HUES64 (cell line): ENCODE results near the gene KRT86.
"Not testable (repeated sequence)": the region's sequence is repeated elsewhere in the genome, so short reads cannot be mapped to it uniquely, and the experiment has no call there.

Experiments used
- H3K27ac ChIP-seq: 2 replicates; pipeline ENCODE4 v1.7.0; 2013; ENCODE audit warnings: low read depth, low read length, inconsistent platforms
- H3K27me3 ChIP-seq: 2 replicates; pipeline ENCODE4 v1.6.1; 2013; ENCODE audit warnings: mild to moderate bottlenecking, low read length; ENCODE audit not compliant: insufficient read depth
- H3K36me3 ChIP-seq: 2 replicates; pipeline ENCODE4 v1.6.1; 2013; ENCODE audit warnings: mild to moderate bottlenecking, low read length; ENCODE audit not compliant: insufficient read depth
- H3K4me1 ChIP-seq: 2 replicates; pipeline ENCODE4 v1.6.1; 2013; ENCODE audit warnings: mild to moderate bottlenecking, low read length, moderate library complexity; ENCODE audit not compliant: insufficient read depth
- H3K4me3 ChIP-seq: 2 replicates; pipeline ENCODE4 v1.5.1; 2013; ENCODE audit warnings: mild to moderate bottlenecking, low read length, moderate library complexity
- H3K9ac ChIP-seq: 2 replicates; pipeline ENCODE4 v1.6.1; 2013; ENCODE audit warnings: mild to moderate bottlenecking, low read depth, low read length
- H3K9me3 ChIP-seq: 2 replicates; pipeline ENCODE4 v1.6.1; 2013; ENCODE audit warnings: low read depth, low read length; ENCODE audit not compliant: insufficient read depth
- whole genome bisulfite sequencing: fragments of 150-250, 120-280 bp; methylation state at CpG from one replicate; pipeline ENCODE4 v1.1.7; 2013; ENCODE audit warnings: missing lambda C conversion rate; 5-methylcytosine and 5-hydroxymethylcytosine counted together

Gene KRT86

GRCh38 chr12:52287816-52288805 lies 13.7 kb downstream of the KRT86 start:
- WGBS = 81% methylated on average over 13 of the region's 17 CpGs
- H3K4me3 ChIP-seq, H3K9ac ChIP-seq, H3K9me3 ChIP-seq, H3K27me3 ChIP-seq, H3K4me1 ChIP-seq, H3K27ac ChIP-seq, H3K36me3 ChIP-seq: not testable (repeated sequence)

- H3K9ac ChIP-seq, H3K36me3 ChIP-seq, H3K27ac ChIP-seq, H3K4me3 ChIP-seq, H3K4me1 ChIP-seq, H3K9me3 ChIP-seq, H3K27me3 ChIP-seq: not testable (repeated sequence)
- WGBS = no CpG with 5 or more reads among the region's 5 CpGs
These were observed 16.2 kb downstream of the KRT86 start for GRCh38 chr12:52290483-52291134.

- 79% methylated on average over 23 of the region's 32 CpGs for WGBS
- peaks cover 3% of the 10 kb centered on the region; the same call in 1 of the 2 replicates for H3K27me3 ChIP-seq
- H3K4me1 ChIP-seq = no peaks in the 10 kb centered on the region
- H3K36me3 ChIP-seq = no peaks in the 10 kb centered on the region
- no peak within 1 kb of the TSS for H3K27ac ChIP-seq
- no peak within 1 kb of the TSS for H3K4me3 ChIP-seq
- no peak within 1 kb of the TSS for H3K9ac ChIP-seq
- H3K9me3 ChIP-seq = no peaks in the 10 kb centered on the region
These were observed 17.0 kb downstream of the KRT86 start, which contains the start of gene KRT81 for GRCh38 chr12:52291267-52291935. TSS of gene KRT81 (minus strand) at chr12:52291534. CDS start at chr12:52291465, 69 bp downstream.

- Histone ChIP-seq H3K4me1 (no peaks in the 10 kb centered on the region), H3K27ac (no peak overlapping the region), H3K27me3 (peaks cover 17% of the 10 kb centered on the region; the same call in 1 of the 2 replicates), H3K36me3 (no peaks in the 10 kb centered on the region), H3K4me3 (no peak overlapping the region), H3K9me3 (no peaks in the 10 kb centered on the region), H3K9ac (no peak overlapping the region)
- WGBS = 80% methylated on average over 1 of the region's 1 CpG
These were observed 19.5 kb downstream of the KRT86 start for GRCh38 chr12:52293926-52294325.

GRCh38 chr12:52294803-52295202 lies 20.4 kb downstream of the KRT86 start:
- H3K36me3 ChIP-seq = no peaks in the 10 kb centered on the region
- no peaks in the 10 kb centered on the region for H3K9me3 ChIP-seq
- no peak overlapping the region for H3K4me3 ChIP-seq
- H3K27ac ChIP-seq = no peak overlapping the region
- 57% methylated on average over 1 of the region's 1 CpG for WGBS
- no peaks in the 10 kb centered on the region for H3K4me1 ChIP-seq
- no peak overlapping the region for H3K9ac ChIP-seq
- peaks cover 20% of the 10 kb centered on the region; the same call in 1 of the 2 replicates for H3K27me3 ChIP-seq

GRCh38 chr12:52295663-52296062 lies 21.2 kb downstream of the KRT86 start:
- WGBS = 85% methylated on average over 1 of the region's 1 CpG
- Histone ChIP-seq H3K27me3 (peaks cover 21% of the 10 kb centered on the region; the same call in 1 of the 2 replicates), H3K36me3 (no peaks in the 10 kb centered on the region), H3K9ac (no peak overlapping the region), H3K27ac (no peak overlapping the region), H3K9me3 (no peaks in the 10 kb centered on the region), H3K4me3 (no peak overlapping the region), H3K4me1 (no peaks in the 10 kb centered on the region)

GRCh38 chr12:52296572-52297215 lies 22.2 kb downstream of the KRT86 start:
- Histone ChIP-seq H3K4me3 (no peak overlapping the region), H3K36me3 (no peaks in the 10 kb centered on the region), H3K27ac (no peak overlapping the region), H3K9me3 (no peaks in the 10 kb centered on the region), H3K27me3 (peaks cover 21% of the 10 kb centered on the region; the same call in 1 of the 2 replicates), H3K9ac (no peak overlapping the region), H3K4me1 (no peaks in the 10 kb centered on the region)
- 88% methylated on average over 5 of the region's 5 CpGs for WGBS

GRCh38 chr12:52298677-52299190 lies 24.3 kb downstream of the KRT86 start:
- Histone ChIP-seq H3K9ac (no peak overlapping the region), H3K9me3 (no peaks in the 10 kb centered on the region), H3K36me3 (no peaks in the 10 kb centered on the region), H3K27me3 (peaks cover 21% of the 10 kb centered on the region; the same call in 1 of the 2 replicates), H3K4me1 (no peaks in the 10 kb centered on the region), H3K27ac (no peak overlapping the region), H3K4me3 (no peak overlapping the region)
- 89% methylated on average over 4 of the region's 4 CpGs for WGBS

GRCh38 chr12:52300796-52301691 lies 26.6 kb downstream of the KRT86 start:
- 50% methylated on average over 12 of the region's 14 CpGs for WGBS

GRCh38 chr12:52301721-52302120 lies 27.3 kb downstream of the KRT86 start:
- not testable (repeated sequence) for H3K4me3 ChIP-seq, H3K36me3 ChIP-seq, H3K4me1 ChIP-seq, H3K9me3 ChIP-seq, H3K9ac ChIP-seq, H3K27ac ChIP-seq
- WGBS = 70% methylated on average over 14 of the region's 31 CpGs
- H3K27me3 ChIP-seq = peaks cover 24% of the 10 kb centered on the region

More at GRCh38 chr12:52300796-52301691, 26.6 kb downstream of the KRT86 start:
- Histone ChIP-seq H3K27ac (no peak overlapping the region), H3K4me3 (no peak overlapping the region), H3K36me3 (no peaks in the 10 kb centered on the region), H3K4me1 (no peaks in the 10 kb centered on the region), H3K9ac (no peak overlapping the region), H3K9me3 (no peaks in the 10 kb centered on the region), H3K27me3 (peaks cover 18% of the 10 kb centered on the region; the same call in 1 of the 2 replicates)
